Measurements from ENCODE around the gene ABHD10.

- TF ChIP-seq, protein P1, sequence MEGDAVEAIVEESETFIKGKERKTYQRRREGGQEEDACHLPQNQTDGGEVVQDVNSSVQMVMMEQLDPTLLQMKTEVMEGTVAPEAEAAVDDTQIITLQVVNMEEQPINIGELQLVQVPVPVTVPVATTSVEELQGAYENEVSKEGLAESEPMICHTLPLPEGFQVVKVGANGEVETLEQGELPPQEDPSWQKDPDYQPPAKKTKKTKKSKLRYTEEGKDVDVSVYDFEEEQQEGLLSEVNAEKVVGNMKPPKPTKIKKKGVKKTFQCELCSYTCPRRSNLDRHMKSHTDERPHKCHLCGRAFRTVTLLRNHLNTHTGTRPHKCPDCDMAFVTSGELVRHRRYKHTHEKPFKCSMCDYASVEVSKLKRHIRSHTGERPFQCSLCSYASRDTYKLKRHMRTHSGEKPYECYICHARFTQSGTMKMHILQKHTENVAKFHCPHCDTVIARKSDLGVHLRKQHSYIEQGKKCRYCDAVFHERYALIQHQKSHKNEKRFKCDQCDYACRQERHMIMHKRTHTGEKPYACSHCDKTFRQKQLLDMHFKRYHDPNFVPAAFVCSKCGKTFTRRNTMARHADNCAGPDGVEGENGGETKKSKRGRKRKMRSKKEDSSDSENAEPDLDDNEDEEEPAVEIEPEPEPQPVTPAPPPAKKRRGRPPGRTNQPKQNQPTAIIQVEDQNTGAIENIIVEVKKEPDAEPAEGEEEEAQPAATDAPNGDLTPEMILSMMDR (IDR thresholded peaks at IDR 0.05), result no peak
- TF ChIP-seq POLR2A (IDR thresholded peaks at IDR 0.05), result no peak
Observed at GRCh38 chr3:111949712-111950111, 29.1 kb upstream of the ABHD10 start.

All from thyroid gland (tissue), 4 donors.